Epithelial cell of proximal tubule (primary cell): ENCODE measurements around the gene C10orf90. TPM values are rescaled to one million over a fixed set of nuclear protein-coding genes. Genes with fewer than 3 reads are reported as not detected.

Experiments used
- DNase-seq: peaks from one replicate; pipeline ENCODE4 v3.0.0-alpha.2; 2011; ENCODE audit warnings: low read depth
- H3K4me3 ChIP-seq: 2 replicates; pipeline ENCODE4 v1.5.1; 2011; ENCODE audit warnings: low read depth, mild to moderate bottlenecking, low read length
- total RNA-seq: library from RNA; depleted of rRNA; stranded (reverse); fragments of >200 nt; gene quantifications from 2 replicates; pipeline ENCODE4 v1.2.3, GENCODE V29; 2015
- TF ChIP-seq, protein P1 (sequence below): conservative IDR thresholded peaks from 2 replicates; pipeline ENCODE4 v1.5.1; 2012; ENCODE audit warnings: low read depth, mild to moderate bottlenecking, low read length

The C10orf90 gene
- total RNA-seq, 1 donor from 2014 or later: not detected

DNA sequence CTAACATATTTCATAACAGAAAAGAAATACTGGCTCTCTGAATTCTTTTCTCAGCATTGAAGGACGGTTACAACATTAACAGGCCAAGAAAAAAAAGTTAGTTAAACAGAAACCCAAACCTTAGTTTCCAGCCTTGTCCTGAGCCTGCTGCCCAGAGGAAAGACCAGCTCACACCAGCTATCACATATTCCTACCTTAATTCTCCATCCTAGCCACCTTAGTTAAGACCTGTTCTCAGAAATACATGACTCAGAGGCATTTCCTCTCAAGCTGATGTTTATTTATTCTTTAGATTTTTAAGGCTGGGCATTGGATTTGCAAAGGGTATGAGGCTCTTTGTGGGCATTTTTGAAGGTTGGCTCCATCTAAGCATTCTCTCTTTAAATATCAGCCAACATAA, 247.9 kb downstream of the C10orf90 start:
- no peak for DNase-seq
- TF ChIP-seq, protein P1, sequence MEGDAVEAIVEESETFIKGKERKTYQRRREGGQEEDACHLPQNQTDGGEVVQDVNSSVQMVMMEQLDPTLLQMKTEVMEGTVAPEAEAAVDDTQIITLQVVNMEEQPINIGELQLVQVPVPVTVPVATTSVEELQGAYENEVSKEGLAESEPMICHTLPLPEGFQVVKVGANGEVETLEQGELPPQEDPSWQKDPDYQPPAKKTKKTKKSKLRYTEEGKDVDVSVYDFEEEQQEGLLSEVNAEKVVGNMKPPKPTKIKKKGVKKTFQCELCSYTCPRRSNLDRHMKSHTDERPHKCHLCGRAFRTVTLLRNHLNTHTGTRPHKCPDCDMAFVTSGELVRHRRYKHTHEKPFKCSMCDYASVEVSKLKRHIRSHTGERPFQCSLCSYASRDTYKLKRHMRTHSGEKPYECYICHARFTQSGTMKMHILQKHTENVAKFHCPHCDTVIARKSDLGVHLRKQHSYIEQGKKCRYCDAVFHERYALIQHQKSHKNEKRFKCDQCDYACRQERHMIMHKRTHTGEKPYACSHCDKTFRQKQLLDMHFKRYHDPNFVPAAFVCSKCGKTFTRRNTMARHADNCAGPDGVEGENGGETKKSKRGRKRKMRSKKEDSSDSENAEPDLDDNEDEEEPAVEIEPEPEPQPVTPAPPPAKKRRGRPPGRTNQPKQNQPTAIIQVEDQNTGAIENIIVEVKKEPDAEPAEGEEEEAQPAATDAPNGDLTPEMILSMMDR: no peak
- H3K4me3 ChIP-seq: no peak overlapping the region

DNA sequence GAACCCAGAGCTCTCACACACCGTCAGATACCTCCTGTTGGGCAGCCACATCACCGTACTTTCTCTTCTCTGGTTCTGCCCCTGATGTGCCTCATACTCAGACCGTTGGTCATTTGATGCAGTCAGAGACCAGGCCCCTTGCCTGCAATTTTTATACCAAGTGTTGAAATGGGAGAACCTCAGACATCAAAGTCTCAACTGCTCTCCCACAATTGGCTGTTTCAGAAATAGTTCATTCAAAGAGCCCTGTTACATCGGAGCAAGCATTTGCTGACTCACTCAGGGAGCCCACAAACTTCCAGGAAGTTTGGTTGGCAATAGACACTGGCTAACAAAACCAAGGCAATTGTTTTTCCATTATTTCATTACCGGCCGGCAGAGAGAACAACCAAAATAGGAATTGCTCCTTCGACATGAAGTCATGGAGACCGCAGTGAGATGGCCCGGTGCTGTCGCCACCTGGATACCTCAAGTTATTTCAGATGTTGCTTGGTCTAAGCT, 248.7 kb downstream of the C10orf90 start:
- TF ChIP-seq, protein P1: no peak
- DNase-seq: peak; percentile 81
- H3K4me3 ChIP-seq: no peak overlapping the region

DNA sequence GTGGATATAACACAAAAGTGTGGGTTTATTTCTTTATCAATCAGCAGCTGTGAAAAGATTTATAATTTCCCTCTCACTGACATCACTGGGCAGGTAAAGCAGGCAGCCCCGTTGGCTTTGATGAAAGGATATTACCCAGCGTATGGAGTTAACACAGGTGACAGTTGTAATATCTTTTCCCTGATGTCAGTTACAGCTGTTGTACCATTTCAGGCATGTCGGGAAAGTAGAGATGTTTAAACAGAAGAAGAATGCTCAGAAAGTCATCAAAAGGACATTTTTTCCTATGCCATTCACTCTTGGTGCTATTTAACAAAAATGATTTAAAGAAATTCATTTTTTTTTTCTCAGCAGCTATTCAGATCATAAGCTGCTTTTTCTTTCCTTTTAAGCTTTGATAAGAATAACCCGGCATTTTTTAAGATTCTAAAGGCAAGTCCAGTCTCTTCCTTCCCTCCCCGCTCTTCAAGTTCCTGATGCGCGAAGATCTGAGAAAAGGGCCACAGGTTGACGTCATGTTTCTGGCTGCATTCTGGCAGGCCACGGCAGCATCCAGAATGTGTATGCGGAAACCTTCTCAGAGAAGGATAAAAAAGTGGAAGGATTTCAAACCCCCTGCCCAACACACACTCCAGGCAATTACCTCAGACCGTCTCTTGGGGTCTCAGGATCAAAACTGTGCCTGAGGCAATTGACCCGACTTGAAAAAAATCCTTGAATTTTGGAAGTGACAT, 249.8 kb downstream of the C10orf90 start:
- H3K4me3 ChIP-seq: no peak overlapping the region
- DNase-seq: no peak
- TF ChIP-seq, protein P1: no peak

DNA sequence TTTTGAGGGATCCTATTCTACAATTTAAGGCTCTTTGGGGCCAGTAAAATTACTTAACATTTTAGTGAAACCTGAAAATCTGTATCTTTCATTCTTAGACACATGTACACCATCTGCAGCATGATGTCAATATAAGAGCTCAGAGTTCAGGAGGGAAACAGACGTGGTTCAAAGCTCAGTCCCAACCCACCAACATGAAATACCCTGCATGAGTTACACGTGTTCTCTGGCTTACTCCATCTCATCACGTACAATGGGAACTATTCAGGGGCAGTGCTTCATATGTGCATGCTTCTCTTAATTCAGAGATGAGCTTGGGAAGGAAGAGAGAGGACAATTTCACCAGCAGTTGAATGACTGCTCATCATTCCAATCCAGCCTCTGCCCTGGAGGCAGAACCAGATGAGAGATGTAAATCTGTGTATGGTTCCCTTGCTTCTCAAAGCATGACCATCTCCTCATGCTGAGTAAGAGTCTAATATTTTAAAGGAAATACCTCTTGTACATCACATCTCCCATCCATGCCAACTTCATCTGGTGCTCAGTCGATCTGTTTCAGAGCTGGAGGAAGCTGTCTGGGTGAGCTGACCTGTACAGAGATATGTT, 253.2 kb downstream of the C10orf90 start:
- no peak for DNase-seq
- H3K4me3 ChIP-seq: no peak overlapping the region
- TF ChIP-seq, protein P1: no peak

DNA sequence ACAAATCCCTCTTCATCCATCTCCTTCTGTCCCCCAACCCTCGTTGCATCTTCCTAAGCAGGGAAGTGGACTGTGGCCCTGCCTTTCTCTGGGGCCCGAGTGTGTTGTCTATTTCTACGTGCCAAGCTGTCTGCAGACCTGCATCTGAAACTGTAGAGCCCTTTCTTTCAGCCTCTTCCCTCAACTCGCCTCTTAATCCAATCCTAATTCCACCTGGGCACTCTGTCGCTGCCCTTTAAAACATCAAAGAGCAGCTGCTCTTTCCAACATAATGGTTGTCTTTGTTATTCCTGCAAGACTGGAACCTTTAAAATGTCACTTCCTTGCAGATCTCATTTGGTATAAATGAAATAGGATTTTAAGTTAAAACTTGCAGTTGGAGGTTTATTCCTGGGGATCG, 260.7 kb downstream of the C10orf90 start:
- no peak overlapping the region for H3K4me3 ChIP-seq
- TF ChIP-seq, protein P1: no peak
- DNase-seq: no peak

DNA sequence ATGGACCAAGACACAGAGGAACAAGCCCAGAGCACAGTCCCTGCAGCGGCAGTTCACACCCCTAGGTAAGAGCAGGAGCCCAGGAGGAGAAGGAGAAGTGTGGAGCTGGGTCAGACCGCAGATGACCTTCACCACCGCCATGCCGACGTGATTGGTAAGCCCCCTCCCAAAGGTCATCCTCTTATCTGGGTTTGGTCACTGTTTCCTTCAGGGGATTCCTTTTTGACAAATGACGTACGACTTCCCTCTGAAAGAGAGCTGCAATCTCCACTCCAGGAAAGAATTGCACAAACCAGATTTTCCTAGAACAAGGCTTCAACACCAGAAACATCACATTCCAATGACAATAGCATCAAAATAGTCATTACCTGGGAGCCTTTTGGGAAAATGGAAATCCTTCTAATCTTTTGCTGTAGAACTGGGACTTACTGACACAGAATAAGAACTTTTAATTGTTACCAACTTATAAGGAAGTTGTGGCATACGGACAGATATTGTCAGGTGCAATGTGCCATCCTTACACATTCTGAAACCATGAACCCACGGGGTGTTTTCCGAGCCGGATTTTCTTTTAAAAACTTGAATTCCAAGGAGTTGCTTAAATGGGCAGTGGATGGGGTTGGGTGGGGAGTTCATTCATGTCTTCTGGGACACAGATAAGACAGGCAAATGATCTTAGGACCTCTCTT, 261.4 kb downstream of the C10orf90 start:
- no peak for DNase-seq
- TF ChIP-seq, protein P1: no peak
- H3K4me3 ChIP-seq: no peak overlapping the region
